ENCODE results near the gene H3-3A.

Gene H3-3A

DNA sequence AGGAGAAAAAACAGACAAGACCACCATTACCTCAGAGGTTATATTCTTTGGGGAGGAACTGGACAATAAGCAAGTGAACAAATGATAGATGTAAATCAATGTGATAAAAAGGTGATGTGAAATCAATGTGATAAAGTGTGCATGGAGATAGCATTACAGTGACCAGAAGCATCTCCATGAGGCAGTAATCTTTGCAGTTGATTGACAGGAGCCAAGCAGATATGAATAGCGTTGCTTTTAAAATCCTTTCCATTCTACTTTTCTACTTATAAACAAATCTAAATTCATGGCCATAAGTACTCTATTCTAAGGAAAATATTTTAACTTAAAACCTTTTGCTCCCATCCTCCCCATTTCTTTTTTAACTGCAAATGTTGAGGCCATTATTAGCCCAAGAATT lies 2.8 kb upstream of the H3-3A start:
- Histone ChIP-seq H3K4me3 (ENCODE audit: low read length) (no peak overlapping the region), H2AFZ (ENCODE audit: low read depth, low read length) (no peak overlapping the region), H4K20me1 (ENCODE audit: insufficient read depth, low read length) (peaks cover 13% of the 10 kb centered on the region), H3K36me3 (replicated peaks; ENCODE audit: low read depth, low read length) (peaks cover 15% of the 10 kb centered on the region), H3K9me3 (ENCODE audit: insufficient read depth, low read length) (no peaks in the 10 kb centered on the region), H3K27me3 (ENCODE audit: low read depth, low read length) (no peaks in the 10 kb centered on the region), H3K4me1 (ENCODE audit: low read length) (peaks cover 10% of the 10 kb centered on the region), H3K79me2 (ENCODE audit: low read length) (peaks cover 28% of the 10 kb centered on the region), H3K9ac (ENCODE audit: low read length) (no peak overlapping the region), H3K27ac (ENCODE audit: low read length) (no peak overlapping the region), H3K4me2 (ENCODE audit: low read length) (no peak overlapping the region)
- TF ChIP-seq, protein P1, sequence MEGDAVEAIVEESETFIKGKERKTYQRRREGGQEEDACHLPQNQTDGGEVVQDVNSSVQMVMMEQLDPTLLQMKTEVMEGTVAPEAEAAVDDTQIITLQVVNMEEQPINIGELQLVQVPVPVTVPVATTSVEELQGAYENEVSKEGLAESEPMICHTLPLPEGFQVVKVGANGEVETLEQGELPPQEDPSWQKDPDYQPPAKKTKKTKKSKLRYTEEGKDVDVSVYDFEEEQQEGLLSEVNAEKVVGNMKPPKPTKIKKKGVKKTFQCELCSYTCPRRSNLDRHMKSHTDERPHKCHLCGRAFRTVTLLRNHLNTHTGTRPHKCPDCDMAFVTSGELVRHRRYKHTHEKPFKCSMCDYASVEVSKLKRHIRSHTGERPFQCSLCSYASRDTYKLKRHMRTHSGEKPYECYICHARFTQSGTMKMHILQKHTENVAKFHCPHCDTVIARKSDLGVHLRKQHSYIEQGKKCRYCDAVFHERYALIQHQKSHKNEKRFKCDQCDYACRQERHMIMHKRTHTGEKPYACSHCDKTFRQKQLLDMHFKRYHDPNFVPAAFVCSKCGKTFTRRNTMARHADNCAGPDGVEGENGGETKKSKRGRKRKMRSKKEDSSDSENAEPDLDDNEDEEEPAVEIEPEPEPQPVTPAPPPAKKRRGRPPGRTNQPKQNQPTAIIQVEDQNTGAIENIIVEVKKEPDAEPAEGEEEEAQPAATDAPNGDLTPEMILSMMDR (IDR thresholded peaks at IDR 0.05; ENCODE audit: low read depth, low read length): no peak
- no peak for TF ChIP-seq EZH2phosphoT487 (IDR thresholded peaks at IDR 0.05; ENCODE audit: low read depth)

- H3K27me3 ChIP-seq (ENCODE audit: low read depth, low read length): no peaks in the 10 kb centered on the region
- no peak overlapping the region for H3K9ac ChIP-seq (ENCODE audit: low read length)
- no peak overlapping the region for H3K4me3 ChIP-seq (ENCODE audit: low read length)
- H4K20me1 ChIP-seq (ENCODE audit: insufficient read depth, low read length): peaks cover 20% of the 10 kb centered on the region
- no peak overlapping the region for H2AFZ ChIP-seq (ENCODE audit: low read depth, low read length)
- TF ChIP-seq, protein P1 (IDR thresholded peaks at IDR 0.05; ENCODE audit: low read depth, low read length): no peak
- TF ChIP-seq EZH2phosphoT487 (IDR thresholded peaks at IDR 0.05; ENCODE audit: low read depth): no peak
- no peak overlapping the region for H3K27ac ChIP-seq (ENCODE audit: low read length)
- peaks cover 17% of the 10 kb centered on the region for H3K4me1 ChIP-seq (ENCODE audit: low read length)
- H3K36me3 ChIP-seq (replicated peaks; ENCODE audit: low read depth, low read length): peaks cover 20% of the 10 kb centered on the region
- no peak overlapping the region for H3K4me2 ChIP-seq (ENCODE audit: low read length)
- H3K9me3 ChIP-seq (ENCODE audit: insufficient read depth, low read length): no peaks in the 10 kb centered on the region
- H3K79me2 ChIP-seq (ENCODE audit: low read length): peaks cover 36% of the 10 kb centered on the region
Observed at GRCh38 chr1:226060427-226060826, 2.1 kb upstream of the H3-3A start.

DNA sequence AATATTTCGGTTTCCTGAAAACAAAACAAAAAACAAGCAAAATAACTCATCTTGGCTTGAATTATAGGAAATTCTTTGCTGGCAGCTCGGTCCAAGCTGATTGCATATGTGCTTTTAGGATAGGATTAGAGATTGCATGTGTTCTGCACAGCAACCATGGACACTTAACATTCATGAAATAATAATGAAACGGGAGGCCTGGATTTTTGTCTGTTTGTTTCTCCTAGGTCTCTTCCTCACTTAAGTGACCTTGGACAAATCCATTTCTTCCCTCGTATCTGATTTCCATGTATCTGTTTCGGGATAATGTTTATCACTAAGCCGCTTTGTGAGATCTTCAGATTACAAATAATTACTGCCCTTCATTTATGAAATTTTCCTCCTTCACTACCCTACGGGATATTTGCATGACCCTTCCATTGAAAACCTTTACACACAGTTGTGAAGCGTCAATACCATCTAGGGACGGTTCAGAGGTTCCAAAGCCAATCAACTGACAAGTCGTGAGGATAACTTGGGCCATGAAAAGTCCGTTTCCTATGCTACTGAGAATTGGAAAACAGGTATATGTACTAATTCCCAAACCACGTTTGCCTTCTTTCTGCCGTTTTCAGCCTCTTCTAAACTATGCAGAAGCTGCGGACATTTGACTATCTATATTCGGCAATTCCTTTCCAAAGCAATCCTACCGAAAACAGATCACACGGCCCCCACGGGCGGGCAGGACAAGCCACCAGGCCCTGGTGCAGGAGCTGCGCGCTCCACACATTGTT lies 1.3 kb upstream of the H3-3A start:
- H3K4me1 ChIP-seq (ENCODE audit: low read length): peaks cover 25% of the 10 kb centered on the region
- H3K27me3 ChIP-seq (ENCODE audit: low read depth, low read length): no peaks in the 10 kb centered on the region
- H3K9me3 ChIP-seq (ENCODE audit: insufficient read depth, low read length): no peaks in the 10 kb centered on the region
- peak overlapping the region; percentile 89 for H3K9ac ChIP-seq (ENCODE audit: low read length)
- peaks cover 28% of the 10 kb centered on the region for H3K36me3 ChIP-seq (replicated peaks; ENCODE audit: low read depth, low read length)
- peak overlapping the region; percentile 67 for H3K27ac ChIP-seq (ENCODE audit: low read length)
- H3K4me3 ChIP-seq (ENCODE audit: low read length): peak overlapping the region; percentile 88
- TF ChIP-seq, protein P1 (IDR thresholded peaks at IDR 0.05; ENCODE audit: low read depth, low read length): no peak
- H3K79me2 ChIP-seq (ENCODE audit: low read length): peaks cover 44% of the 10 kb centered on the region
- H4K20me1 ChIP-seq (ENCODE audit: insufficient read depth, low read length): peaks cover 29% of the 10 kb centered on the region
- H2AFZ ChIP-seq (ENCODE audit: low read depth, low read length): peak overlapping the region; percentile 84
- H3K4me2 ChIP-seq (ENCODE audit: low read length): peak overlapping the region; percentile 96

GRCh38 chr1:226061841-226062557 lies 517 bp upstream of the H3-3A start:
- Histone ChIP-seq H3K36me3 (replicated peaks; ENCODE audit: low read depth, low read length) (peaks cover 36% of the 10 kb centered on the region), H3K4me2 (ENCODE audit: low read length) (peak overlapping the region; percentile 96), H3K27ac (ENCODE audit: low read length) (peak overlapping the region; percentile 67), H4K20me1 (ENCODE audit: insufficient read depth, low read length) (peaks cover 36% of the 10 kb centered on the region), H3K79me2 (ENCODE audit: low read length) (peaks cover 51% of the 10 kb centered on the region), H3K9me3 (ENCODE audit: insufficient read depth, low read length) (no peaks in the 10 kb centered on the region), H3K4me1 (ENCODE audit: low read length) (peaks cover 29% of the 10 kb centered on the region), H3K4me3 (ENCODE audit: low read length) (peak overlapping the region; percentile 88), H3K9ac (ENCODE audit: low read length) (peak overlapping the region; percentile 89), H3K27me3 (ENCODE audit: low read depth, low read length) (no peaks in the 10 kb centered on the region), H2AFZ (ENCODE audit: low read depth, low read length) (peak overlapping the region; percentile 84)
- TF ChIP-seq, protein P1 (IDR thresholded peaks at IDR 0.05; ENCODE audit: low read depth, low read length): no peak
- no peak for TF ChIP-seq EZH2phosphoT487 (IDR thresholded peaks at IDR 0.05; ENCODE audit: low read depth)

Measured in OCI-LY3 (cell line).